ENCODE results near the gene CORO2B.

CORO2B gene

DNA sequence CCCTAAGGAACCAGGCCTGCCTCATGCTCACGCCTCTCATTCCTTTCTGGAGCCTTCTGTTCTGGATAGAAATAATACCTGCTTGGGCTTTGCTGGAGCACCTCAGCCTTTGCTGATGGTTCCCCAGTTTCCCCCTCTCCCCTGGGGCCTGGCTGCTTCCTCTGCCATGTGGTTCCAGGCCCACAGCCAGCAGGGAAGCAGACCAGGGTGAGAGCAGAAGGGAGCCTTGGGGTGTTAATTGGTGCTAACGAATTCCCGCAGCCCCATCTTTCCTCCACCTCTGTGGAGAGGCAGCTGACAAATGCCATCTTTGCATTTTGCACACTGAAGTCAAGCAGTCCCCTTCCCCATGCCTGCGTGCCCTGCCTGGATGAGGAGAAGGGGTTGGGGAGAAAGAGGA is 13.1 kb upstream of the CORO2B start:
- TF ChIP-seq, protein P1, sequence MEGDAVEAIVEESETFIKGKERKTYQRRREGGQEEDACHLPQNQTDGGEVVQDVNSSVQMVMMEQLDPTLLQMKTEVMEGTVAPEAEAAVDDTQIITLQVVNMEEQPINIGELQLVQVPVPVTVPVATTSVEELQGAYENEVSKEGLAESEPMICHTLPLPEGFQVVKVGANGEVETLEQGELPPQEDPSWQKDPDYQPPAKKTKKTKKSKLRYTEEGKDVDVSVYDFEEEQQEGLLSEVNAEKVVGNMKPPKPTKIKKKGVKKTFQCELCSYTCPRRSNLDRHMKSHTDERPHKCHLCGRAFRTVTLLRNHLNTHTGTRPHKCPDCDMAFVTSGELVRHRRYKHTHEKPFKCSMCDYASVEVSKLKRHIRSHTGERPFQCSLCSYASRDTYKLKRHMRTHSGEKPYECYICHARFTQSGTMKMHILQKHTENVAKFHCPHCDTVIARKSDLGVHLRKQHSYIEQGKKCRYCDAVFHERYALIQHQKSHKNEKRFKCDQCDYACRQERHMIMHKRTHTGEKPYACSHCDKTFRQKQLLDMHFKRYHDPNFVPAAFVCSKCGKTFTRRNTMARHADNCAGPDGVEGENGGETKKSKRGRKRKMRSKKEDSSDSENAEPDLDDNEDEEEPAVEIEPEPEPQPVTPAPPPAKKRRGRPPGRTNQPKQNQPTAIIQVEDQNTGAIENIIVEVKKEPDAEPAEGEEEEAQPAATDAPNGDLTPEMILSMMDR (IDR thresholded peaks at IDR 0.05) = no peak
- H3K9me3 ChIP-seq (ENCODE audit: control insufficient read depth, low read length) = no peaks in the 10 kb centered on the region
- no peak overlapping the region for H3K27ac ChIP-seq
- no peak overlapping the region for H2AFZ ChIP-seq
- no peak overlapping the region for H3K4me3 ChIP-seq (ENCODE audit: low read depth, low read length)
- no peaks in the 10 kb centered on the region for H3K36me3 ChIP-seq (ENCODE audit: control insufficient read depth, insufficient read depth, low read length)
- H3K4me2 ChIP-seq (ENCODE audit: low read length) = no peak overlapping the region
- no peaks in the 10 kb centered on the region for H3K27me3 ChIP-seq (ENCODE audit: control insufficient read depth, insufficient read depth, low read length)
- H3K79me2 ChIP-seq = no peaks in the 10 kb centered on the region
- no peak overlapping the region for H3K9ac ChIP-seq
- no peaks in the 10 kb centered on the region for H3K4me1 ChIP-seq

DNA sequence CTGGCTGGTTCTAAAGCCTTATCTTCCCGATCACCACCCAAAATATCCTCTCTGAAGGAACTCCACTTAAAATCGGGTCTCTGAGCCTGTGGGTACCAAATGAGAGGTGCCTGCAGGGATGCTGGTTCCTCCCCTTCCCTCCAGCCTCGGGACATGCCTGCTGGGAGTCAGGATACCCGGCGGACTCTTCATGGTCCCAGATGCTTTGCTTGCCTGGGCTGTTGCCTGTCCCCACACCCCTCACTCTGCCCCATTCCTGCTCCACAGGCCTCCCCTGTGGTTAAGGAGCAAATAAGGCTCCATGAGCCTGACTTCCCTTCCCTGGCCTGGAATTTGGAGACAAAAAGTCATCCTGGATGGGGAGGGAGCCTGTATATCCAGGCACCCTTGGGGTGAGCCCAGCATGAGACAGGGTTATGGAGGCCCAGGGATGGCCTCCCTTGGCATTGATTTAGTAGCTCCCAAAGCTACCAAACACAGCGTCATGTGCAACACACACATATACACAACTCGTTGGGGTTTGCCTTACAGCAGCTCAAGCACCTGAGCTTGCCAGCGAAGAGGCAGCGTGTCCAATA is 12.3 kb upstream of the CORO2B start:
- no peak overlapping the region for H3K4me3 ChIP-seq (ENCODE audit: low read depth, low read length)
- H3K9me3 ChIP-seq (ENCODE audit: control insufficient read depth, low read length) = no peaks in the 10 kb centered on the region
- H3K27me3 ChIP-seq (ENCODE audit: control insufficient read depth, insufficient read depth, low read length) = no peaks in the 10 kb centered on the region
- H3K27ac ChIP-seq = no peak overlapping the region
- TF ChIP-seq, protein P1 (IDR thresholded peaks at IDR 0.05) = no peak
- no peaks in the 10 kb centered on the region for H3K36me3 ChIP-seq (ENCODE audit: control insufficient read depth, insufficient read depth, low read length)
- H3K4me1 ChIP-seq = no peaks in the 10 kb centered on the region
- H3K4me2 ChIP-seq (ENCODE audit: low read length) = no peak overlapping the region
- no peak overlapping the region for H3K9ac ChIP-seq
- no peaks in the 10 kb centered on the region for H3K79me2 ChIP-seq
- no peak overlapping the region for H2AFZ ChIP-seq

DNA sequence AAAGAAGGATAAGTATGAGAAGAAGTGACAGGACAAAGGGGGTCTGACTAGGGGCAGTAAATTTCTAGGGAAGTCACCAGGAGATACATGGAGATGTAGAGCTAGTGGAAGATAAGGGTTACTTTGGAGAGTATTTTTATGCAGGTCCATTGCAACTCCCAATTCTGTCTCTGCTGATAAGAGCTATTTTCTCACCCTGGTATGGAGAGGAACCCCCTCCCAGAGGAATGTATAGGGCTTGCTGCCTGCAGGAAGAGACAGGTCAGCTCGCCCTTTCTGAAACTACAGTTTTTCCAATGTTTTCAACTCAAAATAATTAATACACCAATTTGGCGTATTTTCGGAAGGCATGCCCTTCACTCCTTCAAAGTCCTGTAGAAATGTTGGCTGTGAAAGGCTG is 11.4 kb upstream of the CORO2B start:
- TF ChIP-seq, protein P1 (IDR thresholded peaks at IDR 0.05) = no peak
- Histone ChIP-seq H3K27ac (no peak overlapping the region), H2AFZ (no peak overlapping the region), H3K9ac (no peak overlapping the region), H3K79me2 (no peaks in the 10 kb centered on the region), H3K36me3 (ENCODE audit: control insufficient read depth, insufficient read depth, low read length) (no peaks in the 10 kb centered on the region), H3K4me2 (ENCODE audit: low read length) (no peak overlapping the region), H3K27me3 (ENCODE audit: control insufficient read depth, insufficient read depth, low read length) (no peaks in the 10 kb centered on the region), H3K4me1 (no peaks in the 10 kb centered on the region), H3K4me3 (ENCODE audit: low read depth, low read length) (no peak overlapping the region), H3K9me3 (ENCODE audit: control insufficient read depth, low read length) (no peaks in the 10 kb centered on the region)

DNA sequence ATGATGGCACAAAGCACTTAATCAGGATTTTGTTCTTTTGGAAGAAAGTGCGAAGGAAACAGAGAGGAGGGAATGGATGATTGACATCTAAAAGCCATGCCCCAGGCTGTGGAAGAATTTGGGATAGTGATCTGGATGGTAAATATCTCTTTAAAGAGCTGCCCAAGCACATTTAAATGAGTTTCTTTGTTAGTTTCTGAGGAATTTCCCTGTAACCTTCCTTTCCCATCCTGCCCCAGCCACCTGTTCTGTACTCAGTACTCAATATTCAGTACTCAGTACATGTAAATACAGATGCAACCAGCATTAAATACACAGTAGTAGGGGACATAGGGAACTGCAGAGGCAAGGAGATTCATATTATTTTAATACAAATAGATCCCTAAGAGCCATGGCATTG is 7.8 kb upstream of the CORO2B start:
- no peak overlapping the region for H3K4me2 ChIP-seq (ENCODE audit: low read length)
- H3K79me2 ChIP-seq = no peaks in the 10 kb centered on the region
- TF ChIP-seq, protein P1 (IDR thresholded peaks at IDR 0.05) = no peak
- H2AFZ ChIP-seq = no peak overlapping the region
- no peak overlapping the region for H3K27ac ChIP-seq
- no peak overlapping the region for H3K9ac ChIP-seq
- H3K4me1 ChIP-seq = no peaks in the 10 kb centered on the region
- no peaks in the 10 kb centered on the region for H3K9me3 ChIP-seq (ENCODE audit: control insufficient read depth, low read length)
- H3K27me3 ChIP-seq (ENCODE audit: control insufficient read depth, insufficient read depth, low read length) = no peaks in the 10 kb centered on the region
- H3K4me3 ChIP-seq (ENCODE audit: low read depth, low read length) = no peak overlapping the region
- H3K36me3 ChIP-seq (ENCODE audit: control insufficient read depth, insufficient read depth, low read length) = no peaks in the 10 kb centered on the region

DNA sequence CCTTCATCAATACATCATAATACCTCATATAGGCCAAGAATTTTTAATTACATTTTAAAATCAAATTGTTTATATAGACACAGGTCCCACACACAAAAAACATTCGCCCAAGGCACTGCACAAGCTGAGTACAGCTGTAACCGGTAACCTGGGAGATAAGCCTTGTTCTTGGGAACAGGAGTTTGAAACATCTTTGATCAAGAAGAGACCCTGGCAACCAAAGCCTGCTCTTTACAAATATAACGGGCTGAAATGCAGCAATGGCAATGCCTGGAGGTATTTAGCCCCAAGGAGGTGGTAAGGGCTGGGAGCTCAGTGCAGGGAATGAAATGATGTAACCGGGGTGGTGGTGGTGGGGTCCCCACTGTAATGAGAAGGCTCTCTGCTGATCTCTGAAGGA is 7.2 kb upstream of the CORO2B start:
- TF ChIP-seq, protein P1 (IDR thresholded peaks at IDR 0.05) = no peak
- Histone ChIP-seq H3K4me3 (ENCODE audit: low read depth, low read length) (no peak overlapping the region), H3K27ac (no peak overlapping the region), H3K9ac (no peak overlapping the region), H3K36me3 (ENCODE audit: control insufficient read depth, insufficient read depth, low read length) (no peaks in the 10 kb centered on the region), H2AFZ (no peak overlapping the region), H3K79me2 (no peaks in the 10 kb centered on the region), H3K9me3 (ENCODE audit: control insufficient read depth, low read length) (no peaks in the 10 kb centered on the region), H3K4me2 (ENCODE audit: low read length) (no peak overlapping the region), H3K4me1 (no peaks in the 10 kb centered on the region), H3K27me3 (ENCODE audit: control insufficient read depth, insufficient read depth, low read length) (no peaks in the 10 kb centered on the region)

Measured in parathyroid adenoma (tissue), 2 donors.